ENCODE data around the gene SGCD.
A peak's percentile ranks its signal among the peaks of the same experiment; 100 is the strongest.

SGCD gene

DNA sequence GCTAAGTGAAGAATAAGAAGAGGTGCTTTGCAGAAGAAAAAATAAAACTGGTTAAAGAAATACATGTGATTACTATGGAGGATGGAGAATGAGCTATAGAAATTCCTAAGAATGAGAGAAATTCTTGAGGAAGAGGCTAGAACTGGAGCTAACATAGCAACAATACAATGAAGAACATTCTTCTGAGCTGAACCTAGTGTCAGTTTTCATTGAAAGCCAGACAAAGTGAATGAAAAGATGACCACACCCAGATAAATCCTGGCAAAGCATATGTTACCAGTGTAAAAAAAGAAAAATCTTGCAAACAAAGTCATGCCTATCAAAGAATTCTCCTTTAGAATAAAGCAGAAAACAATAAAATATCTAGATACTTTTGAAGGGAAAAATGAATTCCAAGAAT lies 39.6 kb downstream of the SGCD start:
- H3K9ac ChIP-seq (ENCODE audit: low read depth, low read length, poor library complexity), result no peak overlapping the region
- H3K9me3 ChIP-seq (replicated peaks in 1 of 2; ENCODE audit: control insufficient read depth in 2 of 2, insufficient read depth in 1 of 2, low read depth in 1 of 2, low read length in 2 of 2), result no peaks in the 10 kb centered on the region
- no peaks in the 10 kb centered on the region for H3K79me1 ChIP-seq (ENCODE audit: low read depth, low read length)
- H4K8ac ChIP-seq (ENCODE audit: low read depth, low read length), result no peak overlapping the region
- H3K4ac ChIP-seq (ENCODE audit: low read length), result no peak overlapping the region
- H2BK5ac ChIP-seq (ENCODE audit: low read length), result no peak overlapping the region
- no peak overlapping the region for H2AK5ac ChIP-seq (ENCODE audit: low read depth, low read length)
- no peaks in the 10 kb centered on the region for H3K27me3 ChIP-seq (ENCODE audit: control insufficient read depth in 3 of 3, insufficient read depth in 3 of 3, low read depth in 1 of 3, low read length in 3 of 3)
- no peak overlapping the region for H3K4me3 ChIP-seq (ENCODE audit: low read length in 2 of 2)
- no peak overlapping the region for H3K27ac ChIP-seq (replicated peaks; ENCODE audit: low read length)
- H3K36me3 ChIP-seq (replicated peaks in 1 of 2; ENCODE audit: control insufficient read depth in 2 of 2, insufficient read depth in 2 of 2, low read length in 2 of 2), result no peaks in the 10 kb centered on the region
- no peak overlapping the region for H2BK15ac ChIP-seq (ENCODE audit: low read length)
- H3K23ac ChIP-seq (ENCODE audit: low read depth, low read length, poor library complexity), result no peak overlapping the region
- no peak for DNase-seq (ENCODE audit: low spot score)
- H2AFZ ChIP-seq (ENCODE audit: low read length), result no peak overlapping the region
- no peak overlapping the region for H4K91ac ChIP-seq (ENCODE audit: low read depth, low read length, poor library complexity)
- H3K4me2 ChIP-seq (ENCODE audit: insufficient read depth, low read length, poor library complexity, severe bottlenecking), result no peak overlapping the region
- H3K14ac ChIP-seq (ENCODE audit: low read length), result no peak overlapping the region
- H2BK12ac ChIP-seq (ENCODE audit: low read length), result no peak overlapping the region
- no peaks in the 10 kb centered on the region for H3K4me1 ChIP-seq (ENCODE audit: control insufficient read depth in 2 of 2, insufficient read depth in 1 of 2, low read depth in 1 of 2, low read length in 2 of 2)
- H2BK120ac ChIP-seq (ENCODE audit: low read depth, low read length), result no peak overlapping the region
- H3K18ac ChIP-seq (ENCODE audit: low read length), result no peak overlapping the region

DNA sequence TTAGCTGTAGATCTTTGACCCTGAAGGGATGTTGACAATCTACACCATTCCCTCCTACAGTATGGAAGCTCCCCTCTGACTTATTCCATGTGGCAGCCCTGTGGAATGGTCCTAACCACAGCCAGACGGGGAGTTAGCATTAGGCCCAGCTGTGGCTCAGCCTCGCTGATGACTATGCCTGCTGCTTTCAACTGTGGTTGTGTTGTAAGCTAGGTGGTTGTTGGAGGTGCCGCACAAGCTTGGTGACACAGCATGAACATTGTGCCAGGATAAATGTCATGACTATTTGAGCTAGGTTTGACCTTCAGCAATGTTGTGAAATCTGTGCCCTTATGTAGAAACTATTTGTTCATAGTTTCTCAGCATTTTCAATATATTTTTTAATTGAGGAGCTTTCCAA lies 40.6 kb downstream of the SGCD start:
- H3K4me3 ChIP-seq (ENCODE audit: low read length in 2 of 2), result no peak overlapping the region
- no peak overlapping the region for H2AK5ac ChIP-seq (ENCODE audit: low read depth, low read length)
- no peak overlapping the region for H2BK12ac ChIP-seq (ENCODE audit: low read length)
- H3K14ac ChIP-seq (ENCODE audit: low read length), result no peak overlapping the region
- H3K27ac ChIP-seq (replicated peaks; ENCODE audit: low read length), result no peak overlapping the region
- H4K8ac ChIP-seq (ENCODE audit: low read depth, low read length), result no peak overlapping the region
- no peaks in the 10 kb centered on the region for H3K79me1 ChIP-seq (ENCODE audit: low read depth, low read length)
- no peak overlapping the region for H4K91ac ChIP-seq (ENCODE audit: low read depth, low read length, poor library complexity)
- H3K4ac ChIP-seq (ENCODE audit: low read length), result no peak overlapping the region
- no peak overlapping the region for H2AFZ ChIP-seq (ENCODE audit: low read length)
- no peaks in the 10 kb centered on the region for H3K27me3 ChIP-seq (ENCODE audit: control insufficient read depth in 3 of 3, insufficient read depth in 3 of 3, low read depth in 1 of 3, low read length in 3 of 3)
- no peak overlapping the region for H3K23ac ChIP-seq (ENCODE audit: low read depth, low read length, poor library complexity)
- H3K4me2 ChIP-seq (ENCODE audit: insufficient read depth, low read length, poor library complexity, severe bottlenecking), result no peak overlapping the region
- H2BK5ac ChIP-seq (ENCODE audit: low read length), result no peak overlapping the region
- no peak overlapping the region for H3K18ac ChIP-seq (ENCODE audit: low read length)
- no peaks in the 10 kb centered on the region for H3K9me3 ChIP-seq (replicated peaks in 1 of 2; ENCODE audit: control insufficient read depth in 2 of 2, insufficient read depth in 1 of 2, low read depth in 1 of 2, low read length in 2 of 2)
- no peak overlapping the region for H2BK120ac ChIP-seq (ENCODE audit: low read depth, low read length)
- no CpG with 5 or more reads among the region's 3 CpGs for WGBS, 2 donors (ENCODE audit: extremely low coverage in 2 of 2, insufficient read length in 2 of 2, insufficient replicate concordance in 1 of 2)
- H3K4me1 ChIP-seq (ENCODE audit: control insufficient read depth in 2 of 2, insufficient read depth in 1 of 2, low read depth in 1 of 2, low read length in 2 of 2), result no peaks in the 10 kb centered on the region
- no peak overlapping the region for H2BK15ac ChIP-seq (ENCODE audit: low read length)
- H3K36me3 ChIP-seq (replicated peaks in 1 of 2; ENCODE audit: control insufficient read depth in 2 of 2, insufficient read depth in 2 of 2, low read length in 2 of 2), result no peaks in the 10 kb centered on the region
- DNase-seq (ENCODE audit: low spot score), result no peak
- H3K9ac ChIP-seq (ENCODE audit: low read depth, low read length, poor library complexity), result peak overlapping the region; percentile 30

DNA sequence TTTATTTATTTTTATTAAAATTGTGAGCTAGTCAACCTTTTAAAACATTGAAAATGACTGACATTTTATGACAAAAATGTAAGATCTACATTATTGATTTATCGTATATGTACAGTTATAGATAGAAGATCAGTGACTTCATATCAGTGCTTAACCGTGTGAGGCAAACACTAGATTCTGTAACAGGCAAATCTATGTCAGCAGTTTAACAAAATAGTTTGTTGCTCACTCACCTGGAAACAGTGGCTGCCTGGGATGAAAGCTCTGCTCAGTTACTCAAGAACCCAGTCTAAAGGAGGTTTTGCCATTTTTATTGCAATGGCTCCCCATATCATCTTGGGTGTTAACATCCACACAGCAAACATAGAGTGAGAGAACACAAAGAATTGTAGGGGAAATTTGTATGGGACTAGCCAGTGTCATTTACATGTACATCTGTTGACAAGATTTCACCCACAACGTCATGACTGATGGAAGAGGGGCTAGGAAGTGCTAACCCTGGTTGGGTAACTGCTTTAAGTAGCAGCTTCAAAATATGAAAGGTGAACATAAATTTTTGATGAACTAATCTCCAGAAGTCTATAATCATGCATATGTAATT lies 49.0 kb downstream of the SGCD start:
- H2AK5ac ChIP-seq (ENCODE audit: low read depth, low read length), result no peak overlapping the region
- no peak overlapping the region for H3K4me2 ChIP-seq (ENCODE audit: insufficient read depth, low read length, poor library complexity, severe bottlenecking)
- no peaks in the 10 kb centered on the region for H3K36me3 ChIP-seq (replicated peaks in 1 of 2; ENCODE audit: control insufficient read depth in 2 of 2, insufficient read depth in 2 of 2, low read length in 2 of 2)
- no CpG with 5 or more reads among the region's 3 CpGs for WGBS, 2 donors (ENCODE audit: extremely low coverage in 2 of 2, insufficient read length in 2 of 2, insufficient replicate concordance in 1 of 2)
- no peak for DNase-seq (ENCODE audit: low spot score)
- no peak overlapping the region for H3K9ac ChIP-seq (ENCODE audit: low read depth, low read length, poor library complexity)
- no peak overlapping the region for H2BK15ac ChIP-seq (ENCODE audit: low read length)
- H3K4me1 ChIP-seq (ENCODE audit: control insufficient read depth in 2 of 2, insufficient read depth in 1 of 2, low read depth in 1 of 2, low read length in 2 of 2), result peaks cover 0 to 1% of the 10 kb centered on the region in 2 donors
- no peaks in the 10 kb centered on the region for H3K79me1 ChIP-seq (ENCODE audit: low read depth, low read length)
- no peaks in the 10 kb centered on the region for H3K27me3 ChIP-seq (ENCODE audit: control insufficient read depth in 3 of 3, insufficient read depth in 3 of 3, low read depth in 1 of 3, low read length in 3 of 3)
- H3K23ac ChIP-seq (ENCODE audit: low read depth, low read length, poor library complexity), result no peak overlapping the region
- H3K14ac ChIP-seq (ENCODE audit: low read length), result no peak overlapping the region
- H3K4me3 ChIP-seq (ENCODE audit: low read length in 2 of 2), result no peak overlapping the region
- no peak overlapping the region for H2BK120ac ChIP-seq (ENCODE audit: low read depth, low read length)
- H3K9me3 ChIP-seq (replicated peaks in 1 of 2; ENCODE audit: control insufficient read depth in 2 of 2, insufficient read depth in 1 of 2, low read depth in 1 of 2, low read length in 2 of 2), result no peaks in the 10 kb centered on the region
- no peak overlapping the region for H3K27ac ChIP-seq (replicated peaks; ENCODE audit: low read length)
- no peak overlapping the region for H2BK12ac ChIP-seq (ENCODE audit: low read length)
- no peak overlapping the region for H3K18ac ChIP-seq (ENCODE audit: low read length)
- no peak overlapping the region for H2AFZ ChIP-seq (ENCODE audit: low read length)
- H2BK5ac ChIP-seq (ENCODE audit: low read length), result no peak overlapping the region
- H4K8ac ChIP-seq (ENCODE audit: low read depth, low read length), result no peak overlapping the region
- no peak overlapping the region for H3K4ac ChIP-seq (ENCODE audit: low read length)
- H4K91ac ChIP-seq (ENCODE audit: low read depth, low read length, poor library complexity), result no peak overlapping the region

DNA sequence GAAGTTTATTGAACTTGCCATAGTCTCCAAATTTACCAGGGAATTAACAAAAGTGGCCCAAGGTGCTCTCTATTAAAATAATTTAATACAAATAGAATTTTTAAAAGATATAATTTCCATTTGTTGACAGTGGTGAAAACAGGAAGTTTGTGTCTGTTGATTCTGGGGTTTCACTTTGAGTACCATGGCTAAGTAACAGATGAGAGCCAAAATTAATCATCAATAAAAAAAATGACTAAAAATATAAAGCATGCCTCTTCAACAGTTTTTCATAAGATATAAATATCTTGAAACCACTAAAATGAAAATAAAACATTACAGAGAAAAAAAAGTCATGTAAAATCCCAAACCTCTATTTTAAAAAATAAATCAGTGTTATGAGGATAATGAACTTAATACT lies 49.8 kb downstream of the SGCD start:
- Histone ChIP-seq H4K91ac (ENCODE audit: low read depth, low read length, poor library complexity) (no peak overlapping the region), H2BK12ac (ENCODE audit: low read length) (no peak overlapping the region), H3K18ac (ENCODE audit: low read length) (no peak overlapping the region), H3K14ac (ENCODE audit: low read length) (no peak overlapping the region), H3K27ac (replicated peaks; ENCODE audit: low read length) (no peak overlapping the region), H3K4me3 (ENCODE audit: low read length in 2 of 2) (no peak overlapping the region), H2BK5ac (ENCODE audit: low read length) (no peak overlapping the region), H3K4me2 (ENCODE audit: insufficient read depth, low read length, poor library complexity, severe bottlenecking) (no peak overlapping the region), H3K27me3 (ENCODE audit: control insufficient read depth in 3 of 3, insufficient read depth in 3 of 3, low read depth in 1 of 3, low read length in 3 of 3) (no peaks in the 10 kb centered on the region), H3K9ac (ENCODE audit: low read depth, low read length, poor library complexity) (no peak overlapping the region), H2BK15ac (ENCODE audit: low read length) (no peak overlapping the region), H3K9me3 (replicated peaks in 1 of 2; ENCODE audit: control insufficient read depth in 2 of 2, insufficient read depth in 1 of 2, low read depth in 1 of 2, low read length in 2 of 2) (no peaks in the 10 kb centered on the region), H3K23ac (ENCODE audit: low read depth, low read length, poor library complexity) (no peak overlapping the region), H2BK120ac (ENCODE audit: low read depth, low read length) (no peak overlapping the region), H3K4ac (ENCODE audit: low read length) (no peak overlapping the region), H3K4me1 (ENCODE audit: control insufficient read depth in 2 of 2, insufficient read depth in 1 of 2, low read depth in 1 of 2, low read length in 2 of 2) (peaks cover 0 to 1% of the 10 kb centered on the region in 2 donors), H2AK5ac (ENCODE audit: low read depth, low read length) (no peak overlapping the region), H4K8ac (ENCODE audit: low read depth, low read length) (no peak overlapping the region), H3K79me1 (ENCODE audit: low read depth, low read length) (no peaks in the 10 kb centered on the region), H3K36me3 (replicated peaks in 1 of 2; ENCODE audit: control insufficient read depth in 2 of 2, insufficient read depth in 2 of 2, low read length in 2 of 2) (no peaks in the 10 kb centered on the region), H2AFZ (ENCODE audit: low read length) (no peak overlapping the region)
- DNase-seq (ENCODE audit: low spot score), result no peak

Data from neuronal stem cell (in vitro differentiated cells).